ENCODE measurements around the gene POLH. TPM values are rescaled to one million over a fixed set of nuclear protein-coding genes. Genes with fewer than 3 reads are reported as not detected.

POLH gene
- total and polyA plus RNA-seq, 2 experiments from 2014 or later = 5.8 to 7.9 TPM

DNA sequence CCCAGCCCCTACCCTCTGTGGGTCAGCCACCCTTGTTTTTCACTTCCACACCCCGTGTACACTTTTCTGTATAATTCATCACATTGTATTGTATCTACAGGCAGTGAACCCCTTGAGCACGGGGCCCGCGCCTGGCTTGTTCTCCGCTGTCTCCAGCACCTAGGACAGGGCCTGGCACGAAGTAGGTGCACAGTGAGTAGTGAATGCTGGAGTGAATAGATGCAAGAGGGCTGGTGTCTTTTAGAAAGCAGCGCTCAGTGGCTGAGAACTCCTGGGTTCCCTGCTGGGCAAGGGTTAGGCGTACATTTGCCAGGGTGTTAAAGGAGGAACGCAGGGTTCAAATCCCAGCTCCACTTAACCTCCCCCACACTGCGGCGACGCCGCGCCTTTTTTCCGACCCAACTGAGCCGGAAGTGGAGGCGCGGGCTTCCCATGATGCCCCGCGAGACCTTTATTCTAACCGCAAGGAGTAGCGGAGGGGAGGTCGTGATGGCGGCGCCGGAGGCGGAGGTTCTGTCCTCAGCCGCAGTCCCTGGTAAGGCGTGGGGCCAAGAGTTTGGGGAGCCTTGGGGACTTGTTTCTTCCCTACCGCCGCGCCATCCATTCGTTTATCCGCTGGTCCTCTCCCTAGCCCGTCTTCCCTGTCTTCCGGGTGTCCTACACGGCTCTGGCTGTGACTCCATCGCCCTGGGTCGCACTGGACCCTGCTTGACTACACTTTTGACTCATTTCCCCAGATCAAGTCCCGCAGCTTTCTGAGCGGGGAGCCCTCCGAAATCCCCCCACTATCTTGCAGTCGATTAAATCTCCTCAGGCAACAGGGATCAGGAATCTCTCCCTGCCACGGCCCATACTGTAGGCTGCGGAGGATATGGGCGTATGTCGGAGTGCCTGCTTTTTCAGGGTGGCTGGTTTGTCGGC, 59.7 kb downstream of the POLH start, which contains the start of gene MAD2L1BP:
MAD2L1BP (plus strand) TSS at position 454 of the 921 bp plus-strand sequence; CDS start at position 490, 36 bp downstream.
- ATAC-seq (peak; percentile 92), DNase-seq (ENCODE audit: low spot score) (peak; percentile 90)
- Histone ChIP-seq H3K27ac (ENCODE audit: low read depth) (peak within 1 kb of the TSS; percentile 51), H3K4me3 (peak within 1 kb of the TSS; percentile 99), H2AFZ (peak within 1 kb of the TSS; percentile 76), H4K20me1 (replicated peaks; ENCODE audit: insufficient read depth) (peaks cover 18% of the 10 kb centered on the region), H3K4me2 (peak within 1 kb of the TSS; percentile 94), H3K9me2 (ENCODE audit: insufficient read depth) (no peaks in the 10 kb centered on the region), H3K4me1 (ENCODE audit: insufficient read depth) (peaks cover 13% of the 10 kb centered on the region), H3K27me3 (ENCODE audit: insufficient read depth) (no peaks in the 10 kb centered on the region), H3F3A (replicated peaks; ENCODE audit: low read depth) (0 out of 2 replicates have a peak, but pooled peaks cover 6% of the 10 kb centered on the region), H3K36me3 (ENCODE audit: insufficient read depth) (peaks cover 16% of the 10 kb centered on the region), H3K79me2 (replicated peaks; ENCODE audit: insufficient read depth) (peaks cover 44% of the 10 kb centered on the region)
- H3K4me1 Mint-ChIP-seq = peaks cover 18% of the 10 kb centered on the region
- peaks cover 46% of the 10 kb centered on the region for H3K36me3 Mint-ChIP-seq (ENCODE audit: low read depth)
- no peaks in the 10 kb centered on the region for H3K9me3 Mint-ChIP-seq
- H3K27me3 Mint-ChIP-seq (ENCODE audit: insufficient read depth, low read depth, poor library complexity) = peaks cover 4% of the 10 kb centered on the region
- peak within 1 kb of the TSS; percentile 96 for H3K27ac Mint-ChIP-seq
- TF ChIP-seq, protein P1, sequence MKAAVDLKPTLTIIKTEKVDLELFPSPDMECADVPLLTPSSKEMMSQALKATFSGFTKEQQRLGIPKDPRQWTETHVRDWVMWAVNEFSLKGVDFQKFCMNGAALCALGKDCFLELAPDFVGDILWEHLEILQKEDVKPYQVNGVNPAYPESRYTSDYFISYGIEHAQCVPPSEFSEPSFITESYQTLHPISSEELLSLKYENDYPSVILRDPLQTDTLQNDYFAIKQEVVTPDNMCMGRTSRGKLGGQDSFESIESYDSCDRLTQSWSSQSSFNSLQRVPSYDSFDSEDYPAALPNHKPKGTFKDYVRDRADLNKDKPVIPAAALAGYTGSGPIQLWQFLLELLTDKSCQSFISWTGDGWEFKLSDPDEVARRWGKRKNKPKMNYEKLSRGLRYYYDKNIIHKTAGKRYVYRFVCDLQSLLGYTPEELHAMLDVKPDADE (IDR thresholded peaks at IDR 0.05) = peak; percentile 47; the same call in 1 of the 2 replicates
- TF ChIP-seq, protein P2, sequence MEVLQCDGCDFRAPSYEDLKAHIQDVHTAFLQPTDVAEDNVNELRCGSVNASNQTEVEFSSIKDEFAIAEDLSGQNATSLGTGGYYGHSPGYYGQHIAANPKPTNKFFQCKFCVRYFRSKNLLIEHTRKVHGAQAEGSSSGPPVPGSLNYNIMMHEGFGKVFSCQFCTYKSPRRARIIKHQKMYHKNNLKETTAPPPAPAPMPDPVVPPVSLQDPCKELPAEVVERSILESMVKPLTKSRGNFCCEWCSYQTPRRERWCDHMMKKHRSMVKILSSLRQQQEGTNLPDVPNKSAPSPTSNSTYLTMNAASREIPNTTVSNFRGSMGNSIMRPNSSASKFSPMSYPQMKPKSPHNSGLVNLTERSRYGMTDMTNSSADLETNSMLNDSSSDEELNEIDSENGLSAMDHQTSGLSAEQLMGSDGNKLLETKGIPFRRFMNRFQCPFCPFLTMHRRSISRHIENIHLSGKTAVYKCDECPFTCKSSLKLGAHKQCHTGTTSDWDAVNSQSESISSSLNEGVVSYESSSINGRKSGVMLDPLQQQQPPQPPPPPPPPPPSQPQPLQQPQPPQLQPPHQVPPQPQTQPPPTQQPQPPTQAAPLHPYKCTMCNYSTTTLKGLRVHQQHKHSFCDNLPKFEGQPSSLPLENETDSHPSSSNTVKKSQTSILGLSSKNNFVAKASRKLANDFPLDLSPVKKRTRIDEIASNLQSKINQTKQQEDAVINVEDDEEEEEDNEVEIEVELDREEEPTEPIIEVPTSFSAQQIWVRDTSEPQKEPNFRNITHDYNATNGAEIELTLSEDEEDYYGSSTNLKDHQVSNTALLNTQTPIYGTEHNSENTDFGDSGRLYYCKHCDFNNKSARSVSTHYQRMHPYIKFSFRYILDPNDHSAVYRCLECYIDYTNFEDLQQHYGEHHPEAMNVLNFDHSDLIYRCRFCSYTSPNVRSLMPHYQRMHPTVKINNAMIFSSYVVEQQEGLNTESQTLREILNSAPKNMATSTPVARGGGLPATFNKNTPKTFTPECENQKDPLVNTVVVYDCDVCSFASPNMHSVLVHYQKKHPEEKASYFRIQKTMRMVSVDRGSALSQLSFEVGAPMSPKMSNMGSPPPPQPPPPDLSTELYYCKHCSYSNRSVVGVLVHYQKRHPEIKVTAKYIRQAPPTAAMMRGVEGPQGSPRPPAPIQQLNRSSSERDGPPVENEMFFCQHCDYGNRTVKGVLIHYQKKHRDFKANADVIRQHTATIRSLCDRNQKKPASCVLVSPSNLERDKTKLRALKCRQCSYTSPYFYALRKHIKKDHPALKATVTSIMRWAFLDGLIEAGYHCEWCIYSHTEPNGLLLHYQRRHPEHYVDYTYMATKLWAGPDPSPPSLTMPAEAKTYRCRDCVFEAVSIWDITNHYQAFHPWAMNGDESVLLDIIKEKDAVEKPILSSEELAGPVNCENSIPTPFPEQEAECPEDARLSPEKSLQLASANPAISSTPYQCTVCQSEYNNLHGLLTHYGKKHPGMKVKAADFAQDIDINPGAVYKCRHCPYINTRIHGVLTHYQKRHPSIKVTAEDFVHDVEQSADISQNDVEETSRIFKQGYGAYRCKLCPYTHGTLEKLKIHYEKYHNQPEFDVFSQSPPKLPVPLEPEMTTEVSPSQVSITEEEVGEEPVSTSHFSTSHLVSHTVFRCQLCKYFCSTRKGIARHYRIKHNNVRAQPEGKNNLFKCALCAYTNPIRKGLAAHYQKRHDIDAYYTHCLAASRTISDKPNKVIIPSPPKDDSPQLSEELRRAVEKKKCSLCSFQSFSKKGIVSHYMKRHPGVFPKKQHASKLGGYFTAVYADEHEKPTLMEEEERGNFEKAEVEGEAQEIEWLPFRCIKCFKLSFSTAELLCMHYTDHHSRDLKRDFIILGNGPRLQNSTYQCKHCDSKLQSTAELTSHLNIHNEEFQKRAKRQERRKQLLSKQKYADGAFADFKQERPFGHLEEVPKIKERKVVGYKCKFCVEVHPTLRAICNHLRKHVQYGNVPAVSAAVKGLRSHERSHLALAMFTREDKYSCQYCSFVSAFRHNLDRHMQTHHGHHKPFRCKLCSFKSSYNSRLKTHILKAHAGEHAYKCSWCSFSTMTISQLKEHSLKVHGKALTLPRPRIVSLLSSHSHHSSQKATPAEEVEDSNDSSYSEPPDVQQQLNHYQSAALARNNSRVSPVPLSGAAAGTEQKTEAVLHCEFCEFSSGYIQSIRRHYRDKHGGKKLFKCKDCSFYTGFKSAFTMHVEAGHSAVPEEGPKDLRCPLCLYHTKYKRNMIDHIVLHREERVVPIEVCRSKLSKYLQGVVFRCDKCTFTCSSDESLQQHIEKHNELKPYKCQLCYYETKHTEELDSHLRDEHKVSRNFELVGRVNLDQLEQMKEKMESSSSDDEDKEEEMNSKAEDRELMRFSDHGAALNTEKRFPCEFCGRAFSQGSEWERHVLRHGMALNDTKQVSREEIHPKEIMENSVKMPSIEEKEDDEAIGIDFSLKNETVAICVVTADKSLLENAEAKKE (CRISPR knock-in tag; IDR thresholded peaks at IDR 0.05) = no peak
- TF ChIP-seq, protein P3, sequence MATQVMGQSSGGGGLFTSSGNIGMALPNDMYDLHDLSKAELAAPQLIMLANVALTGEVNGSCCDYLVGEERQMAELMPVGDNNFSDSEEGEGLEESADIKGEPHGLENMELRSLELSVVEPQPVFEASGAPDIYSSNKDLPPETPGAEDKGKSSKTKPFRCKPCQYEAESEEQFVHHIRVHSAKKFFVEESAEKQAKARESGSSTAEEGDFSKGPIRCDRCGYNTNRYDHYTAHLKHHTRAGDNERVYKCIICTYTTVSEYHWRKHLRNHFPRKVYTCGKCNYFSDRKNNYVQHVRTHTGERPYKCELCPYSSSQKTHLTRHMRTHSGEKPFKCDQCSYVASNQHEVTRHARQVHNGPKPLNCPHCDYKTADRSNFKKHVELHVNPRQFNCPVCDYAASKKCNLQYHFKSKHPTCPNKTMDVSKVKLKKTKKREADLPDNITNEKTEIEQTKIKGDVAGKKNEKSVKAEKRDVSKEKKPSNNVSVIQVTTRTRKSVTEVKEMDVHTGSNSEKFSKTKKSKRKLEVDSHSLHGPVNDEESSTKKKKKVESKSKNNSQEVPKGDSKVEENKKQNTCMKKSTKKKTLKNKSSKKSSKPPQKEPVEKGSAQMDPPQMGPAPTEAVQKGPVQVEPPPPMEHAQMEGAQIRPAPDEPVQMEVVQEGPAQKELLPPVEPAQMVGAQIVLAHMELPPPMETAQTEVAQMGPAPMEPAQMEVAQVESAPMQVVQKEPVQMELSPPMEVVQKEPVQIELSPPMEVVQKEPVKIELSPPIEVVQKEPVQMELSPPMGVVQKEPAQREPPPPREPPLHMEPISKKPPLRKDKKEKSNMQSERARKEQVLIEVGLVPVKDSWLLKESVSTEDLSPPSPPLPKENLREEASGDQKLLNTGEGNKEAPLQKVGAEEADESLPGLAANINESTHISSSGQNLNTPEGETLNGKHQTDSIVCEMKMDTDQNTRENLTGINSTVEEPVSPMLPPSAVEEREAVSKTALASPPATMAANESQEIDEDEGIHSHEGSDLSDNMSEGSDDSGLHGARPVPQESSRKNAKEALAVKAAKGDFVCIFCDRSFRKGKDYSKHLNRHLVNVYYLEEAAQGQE (IDR thresholded peaks at IDR 0.05; ENCODE audit: unreplicated experiment) = peak; percentile 87
- TF ChIP-seq CREB1 (CRISPR knock-in tag; IDR thresholded peaks at IDR 0.05; ENCODE audit: low read depth) = 0 out of 2 replicates have a peak, but pooled peaks have one; percentile 40
- peak; percentile 97 for TF ChIP-seq POLR2AphosphoS5 (IDR thresholded peaks at IDR 0.05; ENCODE audit: low read depth)
- peak within 1 kb of the TSS; percentile 98 for H3K4me3 Mint-ChIP-seq

All from GM23338 (cell line).